MCF 10A (cell line): ENCODE measurements around the gene VPS16. TPM values are rescaled to one million over a fixed set of nuclear protein-coding genes. Genes with fewer than 3 reads are reported as not detected.

Experiments used
- BruUV-seq: library from RNA; stranded (reverse); fragments of 400-500 nt; replicated peaks from 2 replicates; lab custom pipeline; 2021; lab: Mats Ljungman, UMichigan
- CTCF ChIA-PET: fragments of 300-600 bp; sonication (Branson Sonifier 250); formaldehyde crosslinking; extraction: SDS; loops from one replicate; lab custom pipeline; 2021; ENCODE audit warnings: antibody characterized with exemption, inconsistent platforms; lab: Yijun Ruan, JAX
- POLR2A ChIA-PET: fragments of 300-600, 350-650 bp; sonication (Branson Sonifier 250); formaldehyde crosslinking; extraction: SDS; loops from one replicate; lab custom pipeline; 2020; ENCODE audit warnings: antibody characterized with exemption, inconsistent platforms; lab: Yijun Ruan, JAX
- DNase-seq: peaks from one replicate; pipeline ENCODE4 v3.0.0-alpha.2; 2018; ENCODE audit not compliant: unreplicated experiment
- H3K27ac Mint-ChIP-seq: one replicate; pipeline ENCODE4 v1.8.0; 2022; ENCODE audit warnings: mild to moderate bottlenecking, low read depth, mixed read lengths; ENCODE audit not compliant: unreplicated experiment
- H3K27me3 Mint-ChIP-seq: one replicate; pipeline ENCODE4 v1.8.0; 2022; ENCODE audit warnings: mixed read lengths; ENCODE audit not compliant: insufficient read depth, unreplicated experiment
- H3K36me3 Mint-ChIP-seq: one replicate; pipeline ENCODE4 v1.8.0; 2022; ENCODE audit warnings: mild to moderate bottlenecking, moderate library complexity, mixed read lengths; ENCODE audit not compliant: insufficient read depth, unreplicated experiment
- H3K4me1 Mint-ChIP-seq: one replicate; pipeline ENCODE4 v1.8.0; 2022; ENCODE audit warnings: mixed read lengths; ENCODE audit not compliant: insufficient read depth, unreplicated experiment
- H3K4me3 Mint-ChIP-seq: one replicate; pipeline ENCODE4 v1.8.0; 2022; ENCODE audit warnings: mild to moderate bottlenecking, moderate library complexity, mixed read lengths; ENCODE audit not compliant: unreplicated experiment
- H3K9me3 Mint-ChIP-seq: one replicate; pipeline ENCODE4 v1.8.0; 2022; ENCODE audit warnings: mixed read lengths; ENCODE audit not compliant: unreplicated experiment
- intact Hi-C: fragments of 100-400 bp; cut with micrococcal nuclease; formaldehyde crosslinking; loops from 2 replicates; pipeline ENCODE4 v1.14.1; 2022
- total RNA-seq: library from RNA; stranded (reverse); gene quantifications from 2 replicates; pipeline ENCODE4 v1.2.3, GENCODE V29; 2022
- TF ChIP-seq, protein P1 (sequence below): fragments of 200-600 bp; IDR thresholded peaks from one replicate; pipeline ENCODE4 v1.8.0; 2022; ENCODE audit warnings: antibody characterized with exemption, mild to moderate bottlenecking; ENCODE audit not compliant: unreplicated experiment

VPS16 gene
- total RNA-seq, 1 experiment from 2014 or later, result 32.6 TPM

DNA sequence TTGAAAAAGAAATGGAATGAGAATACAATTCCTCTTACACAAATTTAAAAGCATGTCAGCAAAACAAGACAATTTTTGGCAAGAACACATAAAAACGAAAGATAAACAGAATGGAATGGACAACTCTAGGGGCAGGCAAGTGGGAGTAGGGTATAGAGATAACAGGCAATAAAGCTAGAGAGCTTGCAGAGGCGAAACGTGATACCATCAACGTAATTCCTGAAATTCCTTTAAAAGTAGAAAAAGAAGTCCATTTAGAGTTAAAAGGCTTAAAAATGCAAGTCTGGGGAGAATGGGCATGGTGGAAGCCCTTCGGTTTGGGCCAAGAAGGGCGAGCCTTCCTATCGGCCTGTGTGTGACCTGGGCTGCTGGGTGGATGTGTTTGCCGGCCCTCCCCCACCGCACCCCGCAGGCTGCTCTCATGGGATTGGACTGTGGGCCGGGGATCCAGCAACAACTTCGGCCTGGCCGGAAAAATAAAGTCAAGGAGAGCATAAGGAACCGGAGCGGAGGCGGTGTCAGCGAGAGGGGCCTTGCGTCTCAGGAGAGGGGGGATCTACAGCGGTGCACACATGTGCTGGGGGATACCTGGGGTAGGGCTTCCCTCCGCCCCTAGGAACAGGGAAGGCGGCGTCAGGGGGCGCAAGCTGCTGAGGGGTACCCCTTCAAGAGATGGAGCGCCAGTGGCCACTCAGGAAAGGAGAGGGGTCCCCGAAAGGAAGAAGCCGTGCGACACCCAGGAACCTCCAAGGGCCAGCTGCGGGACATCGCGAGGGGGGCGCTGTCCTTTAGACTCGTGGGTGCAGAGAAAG, 20.3 kb upstream of the VPS16 start:
- intact Hi-C loops, result no loop called here
- DNase-seq, result no peak
- Mint-ChIP-seq H3K4me3 (no peak overlapping the region), H3K9me3 (no peaks in the 10 kb centered on the region), H3K27ac (no peak overlapping the region), H3K4me1 (peaks cover 12% of the 10 kb centered on the region), H3K27me3 (peaks cover 11% of the 10 kb centered on the region), H3K36me3 (no peaks in the 10 kb centered on the region)
- TF ChIP-seq, protein P1, sequence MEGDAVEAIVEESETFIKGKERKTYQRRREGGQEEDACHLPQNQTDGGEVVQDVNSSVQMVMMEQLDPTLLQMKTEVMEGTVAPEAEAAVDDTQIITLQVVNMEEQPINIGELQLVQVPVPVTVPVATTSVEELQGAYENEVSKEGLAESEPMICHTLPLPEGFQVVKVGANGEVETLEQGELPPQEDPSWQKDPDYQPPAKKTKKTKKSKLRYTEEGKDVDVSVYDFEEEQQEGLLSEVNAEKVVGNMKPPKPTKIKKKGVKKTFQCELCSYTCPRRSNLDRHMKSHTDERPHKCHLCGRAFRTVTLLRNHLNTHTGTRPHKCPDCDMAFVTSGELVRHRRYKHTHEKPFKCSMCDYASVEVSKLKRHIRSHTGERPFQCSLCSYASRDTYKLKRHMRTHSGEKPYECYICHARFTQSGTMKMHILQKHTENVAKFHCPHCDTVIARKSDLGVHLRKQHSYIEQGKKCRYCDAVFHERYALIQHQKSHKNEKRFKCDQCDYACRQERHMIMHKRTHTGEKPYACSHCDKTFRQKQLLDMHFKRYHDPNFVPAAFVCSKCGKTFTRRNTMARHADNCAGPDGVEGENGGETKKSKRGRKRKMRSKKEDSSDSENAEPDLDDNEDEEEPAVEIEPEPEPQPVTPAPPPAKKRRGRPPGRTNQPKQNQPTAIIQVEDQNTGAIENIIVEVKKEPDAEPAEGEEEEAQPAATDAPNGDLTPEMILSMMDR, result no peak
- CTCF ChIA-PET, result interaction anchor here (0.6 kb wide), 2 partner anchors 11 to 29 kb away, joined by 3 read pairs; no protein-coding TSS in a partner anchor
- BruUV-seq, result no TSS peak
- POLR2A ChIA-PET, result no interaction called here

DNA sequence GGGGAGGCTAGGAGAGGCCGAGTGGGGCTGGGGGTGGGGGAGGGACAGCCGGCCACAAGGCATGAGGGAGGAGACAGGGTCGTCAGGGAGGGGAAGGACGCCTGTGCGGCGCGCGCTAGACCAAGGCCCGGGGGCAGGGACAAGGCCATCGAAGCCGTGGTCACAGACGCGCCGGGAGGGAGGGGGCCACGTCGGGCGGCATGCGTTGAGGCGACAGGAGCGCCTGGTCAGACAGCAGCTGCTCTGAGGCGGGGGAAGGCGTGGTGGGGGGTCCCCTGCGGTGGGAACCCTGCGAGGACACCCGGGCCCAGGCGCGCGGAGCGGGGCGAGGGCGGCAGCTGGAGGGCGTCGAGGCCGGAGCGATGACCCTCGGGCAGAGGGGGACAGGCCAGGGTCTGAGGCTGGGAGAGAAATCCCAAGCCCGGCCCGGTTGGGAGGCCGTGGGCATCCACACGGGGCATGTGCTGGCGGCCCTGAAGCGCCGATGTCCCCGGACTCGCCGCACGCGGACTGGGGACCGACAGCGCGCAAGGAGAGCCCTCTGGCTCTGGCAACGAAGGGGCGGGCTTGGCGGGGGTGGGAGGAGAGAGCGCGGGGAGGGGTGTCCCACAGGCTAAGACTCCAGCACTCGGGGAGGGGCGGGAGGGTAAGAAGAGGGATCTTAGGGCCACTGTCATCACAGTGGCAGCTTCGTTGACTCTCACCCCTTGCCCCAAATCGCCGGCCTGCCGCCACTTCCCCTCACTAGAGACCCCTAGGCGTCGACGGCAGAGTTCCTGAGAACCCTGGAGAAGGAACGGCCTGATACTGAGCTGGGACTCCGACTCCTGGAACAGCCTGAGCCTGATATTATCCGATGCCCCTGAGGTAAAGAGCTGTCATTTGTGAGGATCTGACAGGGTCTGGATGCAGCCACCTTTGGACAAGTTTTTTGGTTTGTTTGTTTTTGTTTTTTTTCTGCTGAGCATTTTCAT, 19.4 kb upstream of the VPS16 start:
- Mint-ChIP-seq H3K9me3 (no peaks in the 10 kb centered on the region), H3K36me3 (no peaks in the 10 kb centered on the region), H3K27me3 (peaks cover 19% of the 10 kb centered on the region), H3K4me3 (no peak overlapping the region), H3K4me1 (peaks cover 12% of the 10 kb centered on the region), H3K27ac (no peak overlapping the region)
- ChIA-PET CTCF (interaction anchor here (0.6 kb wide), 1 partner anchor 28 kb away, joined by 3 read pairs; no protein-coding TSS in a partner anchor), POLR2A (interaction anchor here (0.5 to 0.7 kb wide), 3 partner anchors 9 to 1456 kb away, joined by 3 to 5 read pairs (median 4); no protein-coding TSS in a partner anchor)
- TF ChIP-seq, protein P1, result no peak
- intact Hi-C loops, result no loop called here
- DNase-seq, result no peak
- no TSS peak for BruUV-seq

DNA sequence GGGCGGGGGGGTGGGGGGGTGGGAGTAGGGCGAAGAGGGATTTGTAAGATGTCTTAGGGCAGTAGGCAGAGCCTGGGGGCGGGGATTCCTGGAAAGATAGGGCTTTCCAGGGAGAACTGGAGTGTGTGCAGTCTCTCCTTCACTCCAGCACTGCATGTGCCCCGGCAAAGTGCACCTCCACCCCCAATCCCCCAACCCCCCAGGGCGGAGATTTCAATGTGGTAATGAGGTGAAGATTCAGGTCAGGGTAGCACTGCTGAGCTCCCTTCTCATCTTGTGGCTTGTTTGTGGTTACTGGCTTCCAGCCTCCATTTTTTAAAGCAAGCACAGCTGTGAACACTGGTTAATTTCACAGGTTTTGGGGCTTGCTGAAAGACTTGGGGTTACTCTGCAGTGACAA, 18.5 kb upstream of the VPS16 start:
- POLR2A ChIA-PET, result interaction anchor here (0.6 to 0.7 kb wide), 2 partner anchors 12 to 1457 kb away, joined by 4 to 5 read pairs; no protein-coding TSS in a partner anchor
- Mint-ChIP-seq H3K4me1 (peaks cover 12% of the 10 kb centered on the region), H3K36me3 (no peaks in the 10 kb centered on the region), H3K27me3 (peaks cover 27% of the 10 kb centered on the region), H3K4me3 (no peak overlapping the region), H3K9me3 (no peaks in the 10 kb centered on the region), H3K27ac (no peak overlapping the region)
- CTCF ChIA-PET, result no interaction called here
- no peak for DNase-seq
- no TSS peak for BruUV-seq
- intact Hi-C loops, result no loop called here
- TF ChIP-seq, protein P1, result no peak

DNA sequence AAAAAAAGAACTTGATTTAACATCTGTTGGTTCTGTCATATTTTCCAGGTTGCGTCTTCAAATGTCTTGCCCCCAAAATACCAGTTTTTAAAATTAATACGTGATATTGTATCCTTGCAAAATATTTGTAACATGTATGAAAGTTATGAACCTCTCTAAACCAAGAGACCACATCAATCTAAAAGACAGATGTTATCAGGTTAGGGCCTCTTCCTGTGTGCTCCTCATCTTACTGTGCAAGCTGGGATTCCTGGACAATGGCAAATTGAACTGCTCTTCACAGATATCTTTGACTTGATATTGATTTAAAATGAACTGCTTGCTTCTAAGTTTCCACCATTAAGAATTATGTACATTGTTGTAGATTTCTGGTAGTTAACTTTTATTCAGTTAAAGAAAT, 14.8 kb upstream of the VPS16 start:
- intact Hi-C loops, result no loop called here
- Mint-ChIP-seq H3K27me3 (peaks cover 47% of the 10 kb centered on the region), H3K4me3 (no peak overlapping the region), H3K27ac (no peak overlapping the region), H3K36me3 (no peaks in the 10 kb centered on the region), H3K9me3 (no peaks in the 10 kb centered on the region), H3K4me1 (no peaks in the 10 kb centered on the region)
- DNase-seq, result no peak
- ChIA-PET CTCF (no interaction called here), POLR2A (no interaction called here)
- BruUV-seq, result no TSS peak
- TF ChIP-seq, protein P1, result no peak
